WTC11 (cell line): Measurements from ENCODE around the gene NPFFR1.

Experiments
- CBFB ChIP-seq: sonication (generic); formaldehyde crosslinking; IDR thresholded peaks from 2 replicates; pipeline ENCODE4 v1.8.1; 2022; ENCODE audit warnings: mild to moderate bottlenecking, low read depth, missing genetic modification reagents
- CTCF ChIP-seq: fragments of 200-600 bp; IDR thresholded peaks from 2 replicates; pipeline ENCODE4 v1.8.0; 2022; ENCODE audit warnings: antibody characterized with exemption
- NR3C1 ChIP-seq: sonication (generic); formaldehyde crosslinking; conservative IDR thresholded peaks from 2 replicates; pipeline ENCODE4 v1.8.1; 2023; ENCODE audit warnings: low read depth, mild to moderate bottlenecking, missing genetic modification reagents
- SP1 ChIP-seq: sonication (generic); formaldehyde crosslinking; conservative IDR thresholded peaks from 2 replicates; pipeline ENCODE4 v1.8.1; 2022; ENCODE audit warnings: missing genetic modification reagents
- TEAD4 ChIP-seq: sonication (generic); formaldehyde crosslinking; IDR thresholded peaks from 2 replicates; pipeline ENCODE4 v1.8.0; 2022; ENCODE audit warnings: mild to moderate bottlenecking, missing genetic modification reagents
- ZSCAN18 ChIP-seq: fragments of 250-450 bp; sonication (Bioruptor Pico); IDR thresholded peaks from 2 replicates; pipeline ENCODE4 v2.1.2; 2022; ENCODE audit warnings: mild to moderate bottlenecking, moderate library complexity

- TF ChIP-seq SP1 (no peak), CTCF (no peak), CBFB (CRISPR knock-in tag) (no peak), NR3C1 (no peak), TEAD4 (CRISPR knock-in tag) (no peak), ZSCAN18 (no peak)
Observed at GRCh38 chr10:70331160-70331485, 47.3 kb upstream of the NPFFR1 start.
